GM21367 (cell line): ENCODE results near the gene DOK7.

ENCODE experiments used
- ATAC-seq: cut with Tn5 transposase; IDR thresholded peaks from one replicate; pipeline ENCODE4 v1.9.1; 2021; ENCODE audit not compliant: unreplicated experiment

Gene DOK7

GRCh38 chr4:3486541-3487540 is 23.7 kb downstream of the DOK7 start:
- no peak for ATAC-seq

GRCh38 chr4:3487861-3488260 is 24.8 kb downstream of the DOK7 start:
- ATAC-seq: no peak

- no peak for ATAC-seq
Measured at GRCh38 chr4:3488820-3489219, 25.7 kb downstream of the DOK7 start.

- no peak for ATAC-seq
Measured at GRCh38 chr4:3489451-3489962, 26.4 kb downstream of the DOK7 start.

- no peak for ATAC-seq
Measured at GRCh38 chr4:3491681-3492405, 28.7 kb downstream of the DOK7 start.

GRCh38 chr4:3492741-3493719 is 29.9 kb downstream of the DOK7 start:
- ATAC-seq: no peak

- no peak for ATAC-seq
Measured at GRCh38 chr4:3493720-3494461, 30.8 kb downstream of the DOK7 start.

- ATAC-seq: no peak
Measured at GRCh38 chr4:3494462-3494871, 31.4 kb downstream of the DOK7 start.

GRCh38 chr4:3495204-3495975 is 32.3 kb downstream of the DOK7 start:
- no peak for ATAC-seq

- no peak for ATAC-seq
Measured at GRCh38 chr4:3496021-3496420, 32.9 kb downstream of the DOK7 start.

GRCh38 chr4:3497095-3497494 is 34.0 kb downstream of the DOK7 start:
- no peak for ATAC-seq

- ATAC-seq: no peak
Measured at GRCh38 chr4:3497523-3498389, 34.6 kb downstream of the DOK7 start.

GRCh38 chr4:3498407-3498806 is 35.3 kb downstream of the DOK7 start:
- ATAC-seq: no peak

GRCh38 chr4:3498901-3499510 is 35.9 kb downstream of the DOK7 start:
- no peak for ATAC-seq

- ATAC-seq: no peak
Measured at GRCh38 chr4:3499710-3500109, 36.6 kb downstream of the DOK7 start.

GRCh38 chr4:3500111-3500510 is 37.0 kb downstream of the DOK7 start:
- no peak for ATAC-seq

GRCh38 chr4:3500634-3501101 is 37.6 kb downstream of the DOK7 start:
- ATAC-seq: no peak
